KMS-11 (cell line): Measurements from ENCODE around the gene HSFX2.

ENCODE experiments used
- H2AFZ ChIP-seq: fragments of 200-600 bp; sonication (generic); 2 replicates; pipeline ENCODE4 v1.6.1; 2016; ENCODE audit warnings: antibody characterized with exemption, mixed run types, low read depth
- H3K27ac ChIP-seq: fragments of 200-600 bp; sonication (generic); 2 replicates; pipeline ENCODE4 v1.6.1; 2016; ENCODE audit warnings: mild to moderate bottlenecking, mixed run types
- H3K27me3 ChIP-seq: fragments of 200-600 bp; sonication (generic); 2 replicates; pipeline ENCODE4 v1.6.1; 2017; ENCODE audit warnings: mild to moderate bottlenecking, low read depth, mixed run types, moderate library complexity; ENCODE audit not compliant: insufficient read depth
- H3K36me3 ChIP-seq: fragments of 200-600 bp; sonication (generic); 2 replicates; pipeline ENCODE4 v1.6.1; 2017; ENCODE audit warnings: mild to moderate bottlenecking, mixed run types; ENCODE audit not compliant: insufficient read depth
- H3K4me1 ChIP-seq: fragments of 200-600 bp; sonication (generic); 2 replicates; pipeline ENCODE4 v1.6.1; 2016; ENCODE audit warnings: mild to moderate bottlenecking, low read depth, mixed run types; ENCODE audit not compliant: poor library complexity, severe bottlenecking
- H3K4me2 ChIP-seq: fragments of 200-600 bp; sonication (generic); 2 replicates; pipeline ENCODE4 v1.7.0; 2016; ENCODE audit warnings: mild to moderate bottlenecking, mixed run types
- H3K4me3 ChIP-seq: fragments of 200-600 bp; sonication (generic); IDR thresholded peaks from 2 replicates; pipeline ENCODE4 v1.6.1; 2017; ENCODE audit warnings: low read depth, low read length, mixed read lengths; ENCODE audit not compliant: insufficient read depth
- H3K79me2 ChIP-seq: fragments of 200-600 bp; sonication (generic); 2 replicates; pipeline ENCODE4 v1.6.1; 2016; ENCODE audit warnings: low read depth, mixed run types; ENCODE audit not compliant: insufficient read depth
- H3K9ac ChIP-seq: fragments of 200-600 bp; sonication (generic); 2 replicates; pipeline ENCODE4 v1.6.1; 2016; ENCODE audit warnings: mild to moderate bottlenecking, mixed run types
- H4K20me1 ChIP-seq: fragments of 200-600 bp; sonication (generic); 2 replicates; pipeline ENCODE4 v1.6.1; 2016; ENCODE audit warnings: mild to moderate bottlenecking, mixed run types; ENCODE audit not compliant: insufficient read depth
- TF ChIP-seq, protein P1 (sequence below): fragments of 200-600 bp; sonication (generic); conservative IDR thresholded peaks from 2 replicates; pipeline ENCODE4 v1.6.1; 2017; ENCODE audit warnings: low read depth, mild to moderate bottlenecking, antibody characterized with exemption, low read length, moderate library complexity, mixed read lengths

HSFX2 gene

DNA sequence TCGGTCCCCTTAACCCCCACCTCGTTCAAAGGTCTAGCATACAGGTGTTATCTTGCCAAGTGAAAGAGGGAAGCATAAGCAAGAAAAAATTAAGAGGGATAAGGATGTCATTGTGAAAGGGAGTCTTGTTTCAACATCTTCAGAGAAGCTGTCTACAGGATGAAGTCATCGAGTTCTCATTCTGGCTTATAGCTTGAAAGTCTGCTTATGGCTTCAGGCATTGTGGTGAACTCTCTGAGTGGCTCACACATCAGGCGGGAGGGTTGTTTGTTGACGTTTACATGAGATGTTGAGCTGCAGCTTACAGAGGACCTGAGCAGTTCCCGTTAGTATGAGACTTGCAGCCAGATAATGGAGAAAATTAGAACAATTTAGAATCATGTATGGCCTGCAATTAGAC lies 24.4 kb downstream of the HSFX2 start:
- no peak overlapping the region for H2AFZ ChIP-seq
- no peaks in the 10 kb centered on the region for H3K36me3 ChIP-seq
- no peaks in the 10 kb centered on the region for H4K20me1 ChIP-seq
- H3K79me2 ChIP-seq = no peaks in the 10 kb centered on the region
- H3K4me2 ChIP-seq = no peak overlapping the region
- H3K4me3 ChIP-seq = no peak overlapping the region
- no peak overlapping the region for H3K27ac ChIP-seq
- H3K9ac ChIP-seq = no peak overlapping the region
- TF ChIP-seq, protein P1, sequence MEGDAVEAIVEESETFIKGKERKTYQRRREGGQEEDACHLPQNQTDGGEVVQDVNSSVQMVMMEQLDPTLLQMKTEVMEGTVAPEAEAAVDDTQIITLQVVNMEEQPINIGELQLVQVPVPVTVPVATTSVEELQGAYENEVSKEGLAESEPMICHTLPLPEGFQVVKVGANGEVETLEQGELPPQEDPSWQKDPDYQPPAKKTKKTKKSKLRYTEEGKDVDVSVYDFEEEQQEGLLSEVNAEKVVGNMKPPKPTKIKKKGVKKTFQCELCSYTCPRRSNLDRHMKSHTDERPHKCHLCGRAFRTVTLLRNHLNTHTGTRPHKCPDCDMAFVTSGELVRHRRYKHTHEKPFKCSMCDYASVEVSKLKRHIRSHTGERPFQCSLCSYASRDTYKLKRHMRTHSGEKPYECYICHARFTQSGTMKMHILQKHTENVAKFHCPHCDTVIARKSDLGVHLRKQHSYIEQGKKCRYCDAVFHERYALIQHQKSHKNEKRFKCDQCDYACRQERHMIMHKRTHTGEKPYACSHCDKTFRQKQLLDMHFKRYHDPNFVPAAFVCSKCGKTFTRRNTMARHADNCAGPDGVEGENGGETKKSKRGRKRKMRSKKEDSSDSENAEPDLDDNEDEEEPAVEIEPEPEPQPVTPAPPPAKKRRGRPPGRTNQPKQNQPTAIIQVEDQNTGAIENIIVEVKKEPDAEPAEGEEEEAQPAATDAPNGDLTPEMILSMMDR = no peak
- H3K27me3 ChIP-seq = no peaks in the 10 kb centered on the region
- H3K4me1 ChIP-seq = peaks cover 5% of the 10 kb centered on the region

DNA sequence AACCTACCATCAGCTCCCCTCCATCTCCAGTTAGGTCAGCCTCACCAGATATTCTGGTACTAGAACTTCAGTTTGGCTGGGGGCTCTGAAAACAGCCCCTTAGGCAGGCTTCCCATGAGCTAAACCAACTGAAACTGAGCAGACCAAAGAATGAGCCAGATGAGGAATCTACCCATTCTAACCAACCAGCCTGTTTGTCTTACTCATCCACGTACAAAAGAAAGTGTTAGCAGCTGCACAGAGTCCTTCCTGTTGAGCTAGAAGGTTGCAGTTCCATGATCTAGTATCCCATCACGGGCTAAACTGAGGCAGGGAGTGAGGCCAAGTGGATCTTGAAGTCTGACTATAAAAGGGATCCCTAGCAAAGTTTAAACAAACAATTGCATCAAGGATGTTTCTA lies 25.3 kb downstream of the HSFX2 start:
- no peaks in the 10 kb centered on the region for H3K36me3 ChIP-seq
- H3K79me2 ChIP-seq = no peaks in the 10 kb centered on the region
- no peak overlapping the region for H3K27ac ChIP-seq
- H3K9ac ChIP-seq = no peak overlapping the region
- no peak overlapping the region for H2AFZ ChIP-seq
- no peaks in the 10 kb centered on the region for H4K20me1 ChIP-seq
- H3K4me2 ChIP-seq = no peak overlapping the region
- no peak overlapping the region for H3K4me3 ChIP-seq
- TF ChIP-seq, protein P1 = no peak
- H3K27me3 ChIP-seq = no peaks in the 10 kb centered on the region
- peaks cover 5% of the 10 kb centered on the region for H3K4me1 ChIP-seq

DNA sequence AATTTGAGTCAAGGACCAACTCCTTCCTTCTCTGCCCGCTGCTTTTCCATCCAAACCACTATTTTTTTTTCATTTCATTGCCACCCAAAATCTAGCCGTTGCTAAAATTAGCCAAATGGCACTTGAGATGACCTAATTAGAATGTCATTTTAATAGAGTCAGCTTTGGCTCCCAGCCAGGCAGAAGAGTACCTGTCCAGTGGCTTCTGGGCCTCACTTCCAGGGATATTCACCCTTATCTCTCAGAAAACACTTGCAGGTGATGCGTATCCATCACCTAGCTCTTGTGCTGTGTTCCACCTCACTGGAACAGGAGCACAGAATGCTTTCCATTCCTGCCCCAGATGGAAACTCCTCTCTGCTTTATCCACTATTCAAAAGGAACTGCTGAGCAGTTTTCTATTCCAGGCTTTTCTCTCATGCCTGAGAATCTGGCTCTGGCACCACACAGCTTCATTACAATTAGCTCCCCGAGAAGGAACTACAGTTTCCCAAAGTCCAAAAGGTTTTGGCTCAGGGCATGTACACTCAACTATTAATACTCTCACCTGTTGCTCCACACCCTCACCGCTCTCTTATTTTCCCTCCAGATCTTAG lies 26.3 kb downstream of the HSFX2 start:
- H2AFZ ChIP-seq = no peak overlapping the region
- H3K4me3 ChIP-seq = no peak overlapping the region
- no peak overlapping the region for H3K27ac ChIP-seq
- no peaks in the 10 kb centered on the region for H4K20me1 ChIP-seq
- H3K79me2 ChIP-seq = no peaks in the 10 kb centered on the region
- no peak overlapping the region for H3K9ac ChIP-seq
- peaks cover 5% of the 10 kb centered on the region for H3K4me1 ChIP-seq
- TF ChIP-seq, protein P1 = no peak
- H3K4me2 ChIP-seq = no peak overlapping the region
- no peaks in the 10 kb centered on the region for H3K27me3 ChIP-seq
- no peaks in the 10 kb centered on the region for H3K36me3 ChIP-seq

DNA sequence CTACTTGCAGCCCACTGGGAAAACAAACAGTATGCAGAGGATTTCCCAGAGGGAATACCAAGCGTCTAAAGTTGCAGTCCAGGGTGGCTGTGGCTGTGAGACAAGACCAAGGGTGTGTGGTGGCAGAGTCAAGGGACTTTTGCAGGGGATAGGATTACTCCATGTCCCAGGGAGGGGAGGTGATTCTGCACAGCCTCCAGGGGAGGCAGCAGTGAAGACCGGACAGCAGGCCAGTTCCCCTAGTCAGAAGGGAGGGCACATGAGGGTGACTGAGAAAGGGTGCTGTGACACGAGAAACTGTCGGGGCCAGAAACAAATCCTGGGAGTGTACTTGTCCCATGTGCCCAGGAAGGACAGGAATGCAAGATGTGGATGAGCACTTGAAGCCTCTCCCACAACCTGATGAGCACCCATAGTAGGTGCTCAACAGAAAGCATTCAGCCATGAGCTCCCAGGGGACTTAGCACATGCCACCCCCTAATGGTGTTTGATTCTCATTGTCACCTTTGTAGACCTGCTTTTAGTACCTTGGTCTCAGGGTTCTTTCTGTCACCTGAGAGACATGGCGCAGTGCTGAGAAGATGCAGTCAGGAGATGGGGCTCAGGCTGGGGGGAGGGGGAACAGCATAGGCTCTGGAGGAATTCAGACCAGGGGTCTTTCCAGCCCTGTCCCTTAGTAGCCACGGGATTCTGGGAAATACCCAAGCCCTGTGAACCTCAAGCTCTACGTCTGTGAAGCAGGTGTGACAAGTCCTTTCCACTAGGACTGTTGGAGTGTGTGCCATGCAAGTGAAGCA lies 27.3 kb downstream of the HSFX2 start:
- TF ChIP-seq, protein P1 = no peak
- H3K27me3 ChIP-seq = no peaks in the 10 kb centered on the region
- H3K4me2 ChIP-seq = no peak overlapping the region
- no peaks in the 10 kb centered on the region for H3K36me3 ChIP-seq
- no peaks in the 10 kb centered on the region for H4K20me1 ChIP-seq
- H2AFZ ChIP-seq = no peak overlapping the region
- H3K4me1 ChIP-seq = peaks cover 3% of the 10 kb centered on the region
- H3K9ac ChIP-seq = no peak overlapping the region
- no peak overlapping the region for H3K27ac ChIP-seq
- no peak overlapping the region for H3K4me3 ChIP-seq
- no peaks in the 10 kb centered on the region for H3K79me2 ChIP-seq
